Left cardiac atrium (tissue), 4 donors: Measurements from ENCODE around the gene PRAMEF9. TPM values are rescaled to one million over a fixed set of nuclear protein-coding genes. Genes with fewer than 3 reads are reported as not detected.
"Not testable (repeated sequence)": the region's sequence is repeated elsewhere in the genome, so short reads cannot be mapped to it uniquely, and the experiment has no call there.

Experiments
- ATAC-seq, 2 donors: fragments of 200-7000 bp; cut with Tn5 transposase; one replicate each; pipeline ENCODE4 v1.9.1; 2020; ENCODE audit warnings: mild to moderate bottlenecking in 2 of 2, moderate library complexity in 2 of 2
- DNase-seq: peaks from one replicate; pipeline ENCODE4 v3.0.0-alpha.2; 2020
- intact Hi-C, 2 donors: fragments of 100-400 bp; cut with DNase I; formaldehyde crosslinking; loops; one replicate each; pipeline versions ENCODE4 v1.14.1 to v1.15.1; 2022 to 2023
- long read RNA-seq: library from polyadenylated mRNA; unstranded; transcript quantifications from one replicate; pipeline ENCODE4 v2.0.0, GENCODE V29; 2021
- total RNA-seq, 2 donors: library from RNA; stranded (reverse); fragmentation: NEBNext Ultra II Directional; extraction: Animal tissue kit (Norgen Biotek cat#: 25700); gene quantifications; one replicate each; pipeline ENCODE4 v1.2.1, GENCODE V29; 2021
- donor health status: DM: no; HTN: yes; CAD: no.
- donor health status: DM: no; HTN: yes; CAD: no; lungs with severe emphysema.
- donor health status: DM: yes; HTN: yes; CAD: no.
- donor health status: Dilated cardiomyopathy.

The PRAMEF9 gene
- not detected for total RNA-seq
- long read RNA-seq, result 0 reads

GRCh38 chr1:13171548-13171947 is at the start of gene PRAMEF9:
Gene PRAMEF9, plus strand, starts transcription at chr1:13171848. Its CDS starts 3,433 bp downstream, at chr1:13175281.
- intact Hi-C loops, DNase-seq, ATAC-seq: not testable (repeated sequence)

GRCh38 chr1:13155909-13156308 is 15.7 kb upstream of the PRAMEF9 start, which contains the start of gene PRAMEF26:
Gene PRAMEF26, minus strand, starts transcription at chr1:13156009. Its CDS starts 2,914 bp downstream, at chr1:13153095.
- intact Hi-C loops, ATAC-seq, DNase-seq: not testable (repeated sequence)

DNA sequence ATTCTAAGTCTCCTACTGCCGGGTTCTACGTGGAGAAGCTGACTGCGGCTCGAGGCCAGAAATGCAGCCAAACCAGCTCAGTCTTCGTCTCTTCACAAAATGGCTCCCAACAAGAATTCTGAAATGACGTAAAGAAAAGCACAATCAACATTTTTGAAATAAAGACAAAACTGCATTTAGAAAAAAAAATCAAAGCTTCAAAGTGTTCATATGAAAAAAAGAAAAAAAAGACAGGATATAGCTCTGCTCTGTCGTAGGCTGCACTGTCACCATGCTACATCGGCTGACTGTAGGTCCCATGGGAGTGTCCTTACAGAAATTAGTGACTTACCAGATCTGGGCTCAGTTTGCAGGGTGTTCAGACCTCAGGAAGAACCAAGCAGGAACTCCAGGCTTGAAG is 6.1 kb upstream of the PRAMEF9 start, which contains the start of gene HNRNPCL4:
Gene HNRNPCL4 (minus strand): TSS at position 101 of the 400 bp plus-strand sequence. CDS start 164 bp downstream, outside the sequence.
- intact Hi-C loops, DNase-seq, ATAC-seq: not testable (repeated sequence)

DNA sequence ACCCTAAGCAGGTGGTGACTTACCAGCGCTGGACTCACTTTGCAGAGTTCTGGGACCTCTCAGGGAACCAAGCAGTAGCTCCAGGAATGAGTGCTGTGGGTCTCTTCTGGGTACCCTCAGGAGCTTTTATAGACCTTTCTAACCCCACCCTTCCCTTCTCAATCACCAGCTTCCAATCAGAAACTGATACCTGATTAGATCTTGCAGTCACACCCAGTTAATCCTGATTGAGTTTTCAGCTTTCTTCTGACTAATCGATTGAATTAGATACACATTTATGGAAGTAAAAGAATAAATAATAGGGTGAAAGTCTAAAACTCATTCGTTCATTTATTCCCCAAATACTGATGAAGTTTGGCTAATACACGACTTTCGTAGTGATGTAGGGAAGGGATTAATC is 29.7 kb downstream of the PRAMEF9 start, which contains the start of gene PRAMEF13:
Gene PRAMEF13 (minus strand): TSS at position 101 of the 400 bp plus-strand sequence. CDS start 1,820 bp downstream, outside the sequence.
- DNase-seq, ATAC-seq, intact Hi-C loops: not testable (repeated sequence)

DNA sequence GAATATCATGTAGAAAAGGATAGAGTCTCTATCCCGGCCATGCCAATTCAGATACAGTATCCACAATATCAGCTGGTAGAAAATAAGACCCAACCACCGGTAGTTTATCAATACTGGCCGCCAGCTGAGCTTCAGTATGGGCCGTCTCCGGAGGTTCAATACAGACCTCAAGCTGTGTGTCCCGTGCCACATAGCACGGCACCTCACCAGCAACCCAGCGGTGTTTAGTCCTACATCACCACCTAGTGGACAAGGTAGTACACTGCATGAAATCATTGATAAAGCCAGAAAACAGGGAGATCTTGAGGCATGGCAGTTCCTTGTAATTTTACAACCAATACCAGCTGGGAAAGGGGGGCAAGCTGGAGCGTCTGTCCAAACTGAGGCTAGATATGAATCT is 37.1 kb downstream of the PRAMEF9 start:
- ATAC-seq, DNase-seq, intact Hi-C loops: not testable (repeated sequence)

DNA sequence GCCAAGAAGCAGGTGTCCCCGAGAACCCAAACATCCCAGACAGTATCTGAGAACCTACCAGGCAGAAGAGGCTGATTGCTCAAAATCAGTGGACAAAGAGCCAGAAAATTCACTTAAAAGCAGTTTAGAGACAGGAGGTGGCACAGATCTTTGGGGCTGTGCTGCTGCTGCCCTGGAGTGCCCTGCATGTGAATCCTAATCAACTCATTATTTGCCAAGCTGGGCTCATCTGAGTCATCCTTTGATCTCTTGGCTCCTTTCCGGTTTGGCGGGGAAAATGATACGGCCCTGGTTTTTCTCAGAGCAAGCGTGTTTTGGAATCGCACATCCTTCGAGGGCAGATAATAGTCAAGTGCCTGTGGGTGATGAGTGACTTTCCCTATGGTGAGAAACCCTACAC is 45.0 kb downstream of the PRAMEF9 start:
- ATAC-seq, intact Hi-C loops, DNase-seq: not testable (repeated sequence)

DNA sequence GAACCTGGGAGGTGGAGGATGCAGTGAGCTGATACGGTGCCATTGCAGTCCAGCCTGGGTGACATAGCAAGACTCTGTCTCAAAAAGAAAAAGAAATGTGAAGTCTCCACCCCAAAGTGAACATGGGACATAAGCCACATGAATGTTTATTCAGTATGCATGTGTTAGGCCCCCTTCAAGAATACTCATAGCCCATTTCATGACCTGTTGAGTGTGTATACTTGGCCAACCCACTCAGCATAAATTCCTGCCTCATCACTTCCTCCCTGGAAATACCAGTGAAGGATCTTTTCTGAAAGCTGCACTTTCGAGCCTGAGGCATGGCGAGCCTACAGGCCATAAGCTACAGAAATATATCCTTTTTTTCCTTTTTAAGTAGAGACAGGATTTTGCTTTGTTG is 47.6 kb downstream of the PRAMEF9 start:
- ATAC-seq, DNase-seq, intact Hi-C loops: not testable (repeated sequence)

DNA sequence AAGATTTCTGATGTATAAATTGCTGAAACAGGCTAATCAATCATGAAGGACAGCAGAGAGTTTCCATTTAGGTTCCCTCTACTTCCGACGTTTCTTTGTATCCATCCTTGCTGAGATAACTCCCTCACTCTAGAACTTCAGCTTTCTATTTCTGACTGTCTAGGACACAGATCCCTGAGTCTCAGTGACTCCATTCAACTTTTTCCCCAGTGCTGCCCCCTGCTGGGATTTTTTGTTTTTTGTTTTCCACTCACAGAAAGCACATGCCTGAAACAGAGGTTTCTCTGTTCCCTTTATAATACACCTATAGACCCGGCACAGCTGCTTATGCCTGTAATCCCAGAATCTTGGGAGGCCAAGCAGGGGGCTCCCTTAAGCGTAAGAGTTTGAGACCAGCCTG is 51.1 kb downstream of the PRAMEF9 start:
- DNase-seq, intact Hi-C loops, ATAC-seq: not testable (repeated sequence)

- intact Hi-C loops, result no loop called here
- DNase-seq, result no peak
- ATAC-seq, result no peak
These were observed 52.9 kb downstream of the PRAMEF9 start for GRCh38 chr1:13224480-13225060.

GRCh38 chr1:13225675-13226204 is 54.1 kb downstream of the PRAMEF9 start, which contains the start of gene PRAMEF18:
Gene PRAMEF18, minus strand, starts transcription at chr1:13226154. Its CDS starts 48 bp downstream, at chr1:13226106.
- intact Hi-C loops, DNase-seq: not testable (repeated sequence)
- ATAC-seq, result peak in 1 of 2 donors; percentile 33

GRCh38 chr1:13227271-13228055 is 55.8 kb downstream of the PRAMEF9 start:
- intact Hi-C loops, DNase-seq, ATAC-seq: not testable (repeated sequence)

- intact Hi-C loops, result no loop called here
- DNase-seq (no peak), ATAC-seq (no peak)
These were observed 56.7 kb downstream of the PRAMEF9 start for GRCh38 chr1:13228343-13228781.

Other genes with a start within 250 kb of the PRAMEF9 start
- gene PRAMEF6, start 224.3 kb upstream of the PRAMEF9 start, total RNA-seq, result not detected
- gene PRAMEF27, start 115.3 kb upstream of the PRAMEF9 start, total RNA-seq, result not detected
- gene HNRNPCL3, start 111.1 kb upstream of the PRAMEF9 start, total RNA-seq, result not detected
- gene PRAMEF25, start 101.1 kb upstream of the PRAMEF9 start, total RNA-seq, result not detected
- gene HNRNPCL2, start 55.0 kb upstream of the PRAMEF9 start, total RNA-seq, result not detected
- gene PRAMEF26, start 15.8 kb upstream of the PRAMEF9 start, total RNA-seq, result not detected
- gene HNRNPCL4, start 6.2 kb upstream of the PRAMEF9 start, total RNA-seq, result not detected
- gene PRAMEF13, start 29.6 kb downstream of the PRAMEF9 start, total RNA-seq, result not detected
- gene PRAMEF18, start 54.3 kb downstream of the PRAMEF9 start, total RNA-seq, result not detected
- gene PRAMEF5, start 82.3 kb downstream of the PRAMEF9 start, total RNA-seq, result not detected
- not detected for gene PRAMEF8, start 113.3 kb downstream of the PRAMEF9 start, total RNA-seq
- gene PRAMEF33, start 131.7 kb downstream of the PRAMEF9 start, total RNA-seq, result not detected
- not detected for gene PRAMEF15, start 143.7 kb downstream of the PRAMEF9 start, total RNA-seq
- gene PRAMEF14, start 175.3 kb downstream of the PRAMEF9 start, total RNA-seq, result not detected
- gene PRAMEF19, start 200.1 kb downstream of the PRAMEF9 start, total RNA-seq, result not detected
- gene PRAMEF17, start 217.8 kb downstream of the PRAMEF9 start, total RNA-seq, result not detected
- not detected for gene PRAMEF20, start 238.6 kb downstream of the PRAMEF9 start, total RNA-seq